ENCODE results near the gene C7orf57. TPM values are rescaled to one million over a fixed set of nuclear protein-coding genes. Genes with fewer than 3 reads are reported as not detected.

The C7orf57 gene
- polyA plus RNA-seq, 2 donors, result 0.73 to 0.80 TPM

- no peaks in the 10 kb centered on the region for H3K27me3 ChIP-seq (ENCODE audit: control insufficient read depth in 1 of 2, insufficient read depth in 2 of 2, low read length in 2 of 2)
- WGBS, 2 donors, result 0 to 1% methylated on average over 24 to 25 of the region's 25 CpGs
These were observed 53.3 kb downstream of the C7orf57 start for GRCh38 chr7:48088559-48089045.

GRCh38 chr7:48089046-48090003 lies 54.0 kb downstream of the C7orf57 start, which contains the start of gene UPP1:
UPP1 (plus strand) TSS chr7:48089265; CDS start chr7:48094784, 5,519 bp downstream.
- 2 to 3% methylated on average over 77 to 96 of the region's 96 CpGs for WGBS, 2 donors
- Histone ChIP-seq H3K36me3 (ENCODE audit: control insufficient read depth in 2 of 2, insufficient read depth in 2 of 2, low read length in 1 of 2) (peaks cover 2 to 5% of the 10 kb centered on the region in 2 donors), H3K27me3 (ENCODE audit: control insufficient read depth in 1 of 2, insufficient read depth in 2 of 2, low read length in 2 of 2) (no peaks in the 10 kb centered on the region)

More at GRCh38 chr7:48088559-48089045, 53.3 kb downstream of the C7orf57 start:
- Histone ChIP-seq H3K27ac (ENCODE audit: low read depth in 2 of 2, low read length in 1 of 2) (peak overlapping the region; percentile 88 to 98), H3K4me1 (ENCODE audit: control insufficient read depth in 2 of 2, insufficient read depth in 2 of 2, low read length in 1 of 2) (peaks cover 2 to 11% of the 10 kb centered on the region in 2 donors), H3K4me3 (ENCODE audit: low read depth in 1 of 2, low read length in 2 of 2) (peak overlapping the region; percentile 36 to 82), H3K9me3 (ENCODE audit: control insufficient read depth in 2 of 2, insufficient read depth in 1 of 2, low read depth in 1 of 2, low read length in 1 of 2) (no peaks in the 10 kb centered on the region), H3K36me3 (ENCODE audit: control insufficient read depth in 2 of 2, insufficient read depth in 2 of 2, low read length in 1 of 2) (peaks cover 2 to 5% of the 10 kb centered on the region in 2 donors)

GRCh38 chr7:48090095-48090805 lies 54.9 kb downstream of the C7orf57 start:
- Histone ChIP-seq H3K36me3 (ENCODE audit: control insufficient read depth in 2 of 2, insufficient read depth in 2 of 2, low read length in 1 of 2) (peaks cover 2 to 11% of the 10 kb centered on the region in 2 donors), H3K27ac (ENCODE audit: low read depth in 2 of 2, low read length in 1 of 2) (peak overlapping the region; percentile 88 to 98), H3K4me3 (ENCODE audit: low read depth in 1 of 2, low read length in 2 of 2) (peak overlapping the region; percentile 82 to 86), H3K4me1 (ENCODE audit: control insufficient read depth in 2 of 2, insufficient read depth in 2 of 2, low read length in 1 of 2) (peaks cover 3 to 6% of the 10 kb centered on the region in 2 donors), H3K9me3 (ENCODE audit: control insufficient read depth in 2 of 2, insufficient read depth in 1 of 2, low read depth in 1 of 2, low read length in 1 of 2) (no peaks in the 10 kb centered on the region), H3K27me3 (ENCODE audit: control insufficient read depth in 1 of 2, insufficient read depth in 2 of 2, low read length in 2 of 2) (no peaks in the 10 kb centered on the region)
- WGBS, 2 donors, result 63% methylated on average over 28 of the region's 28 CpGs

More at GRCh38 chr7:48089046-48090003, 54.0 kb downstream of the C7orf57 start, which contains the start of gene UPP1:
- no peaks in the 10 kb centered on the region for H3K9me3 ChIP-seq (ENCODE audit: control insufficient read depth in 2 of 2, insufficient read depth in 1 of 2, low read depth in 1 of 2, low read length in 1 of 2)
- peak within 1 kb of the TSS; percentile 82 to 86 for H3K4me3 ChIP-seq (ENCODE audit: low read depth in 1 of 2, low read length in 2 of 2)
- H3K27ac ChIP-seq (ENCODE audit: low read depth in 2 of 2, low read length in 1 of 2), result peak within 1 kb of the TSS; percentile 88 to 98
- H3K4me1 ChIP-seq (ENCODE audit: control insufficient read depth in 2 of 2, insufficient read depth in 2 of 2, low read length in 1 of 2), result peaks cover 3 to 11% of the 10 kb centered on the region in 2 donors

- WGBS, 2 donors, result 87 to 92% methylated on average over 10 of the region's 10 CpGs
- H3K4me3 ChIP-seq (ENCODE audit: low read depth in 1 of 2, low read length in 2 of 2), result peak overlapping the region in 1 of 2 donors; percentile 34
- H3K36me3 ChIP-seq (ENCODE audit: control insufficient read depth in 2 of 2, insufficient read depth in 2 of 2, low read length in 1 of 2), result peaks cover 2 to 12% of the 10 kb centered on the region in 2 donors
- no peaks in the 10 kb centered on the region for H3K27me3 ChIP-seq (ENCODE audit: control insufficient read depth in 1 of 2, insufficient read depth in 2 of 2, low read length in 2 of 2)
- peaks cover 4 to 7% of the 10 kb centered on the region in 2 donors for H3K4me1 ChIP-seq (ENCODE audit: control insufficient read depth in 2 of 2, insufficient read depth in 2 of 2, low read length in 1 of 2)
- no peaks in the 10 kb centered on the region for H3K9me3 ChIP-seq (ENCODE audit: control insufficient read depth in 2 of 2, insufficient read depth in 1 of 2, low read depth in 1 of 2, low read length in 1 of 2)
- H3K27ac ChIP-seq (ENCODE audit: low read depth in 2 of 2, low read length in 1 of 2), result peak overlapping the region; percentile 14 to 52
These were observed 56.4 kb downstream of the C7orf57 start for GRCh38 chr7:48091506-48092433.

- H3K27me3 ChIP-seq (ENCODE audit: control insufficient read depth in 1 of 2, insufficient read depth in 2 of 2, low read length in 2 of 2), result no peaks in the 10 kb centered on the region
- peak overlapping the region; percentile 85 to 89 for H3K27ac ChIP-seq (ENCODE audit: low read depth in 2 of 2, low read length in 1 of 2)
- peak overlapping the region in 1 of 2 donors; percentile 15 for H3K4me3 ChIP-seq (ENCODE audit: low read depth in 1 of 2, low read length in 2 of 2)
- H3K9me3 ChIP-seq (ENCODE audit: control insufficient read depth in 2 of 2, insufficient read depth in 1 of 2, low read depth in 1 of 2, low read length in 1 of 2), result no peaks in the 10 kb centered on the region
- H3K4me1 ChIP-seq (ENCODE audit: control insufficient read depth in 2 of 2, insufficient read depth in 2 of 2, low read length in 1 of 2), result peaks cover 4 to 6% of the 10 kb centered on the region in 2 donors
- peaks cover 4 to 12% of the 10 kb centered on the region in 2 donors for H3K36me3 ChIP-seq (ENCODE audit: control insufficient read depth in 2 of 2, insufficient read depth in 2 of 2, low read length in 1 of 2)
- 52 to 71% methylated on average over 3 of the region's 3 CpGs for WGBS, 2 donors
These were observed 59.5 kb downstream of the C7orf57 start for GRCh38 chr7:48094861-48095293.

GRCh38 chr7:48096273-48096672 lies 60.9 kb downstream of the C7orf57 start:
- Histone ChIP-seq H3K4me3 (ENCODE audit: low read depth in 1 of 2, low read length in 2 of 2) (no peak overlapping the region), H3K27me3 (ENCODE audit: control insufficient read depth in 1 of 2, insufficient read depth in 2 of 2, low read length in 2 of 2) (no peaks in the 10 kb centered on the region), H3K9me3 (ENCODE audit: control insufficient read depth in 2 of 2, insufficient read depth in 1 of 2, low read depth in 1 of 2, low read length in 1 of 2) (no peaks in the 10 kb centered on the region), H3K27ac (ENCODE audit: low read depth in 2 of 2, low read length in 1 of 2) (peak overlapping the region in 1 of 2 donors; percentile 75), H3K36me3 (ENCODE audit: control insufficient read depth in 2 of 2, insufficient read depth in 2 of 2, low read length in 1 of 2) (peaks cover 4 to 14% of the 10 kb centered on the region in 2 donors), H3K4me1 (ENCODE audit: control insufficient read depth in 2 of 2, insufficient read depth in 2 of 2, low read length in 1 of 2) (peaks cover 2 to 4% of the 10 kb centered on the region in 2 donors)
- 60 to 74% methylated on average over 2 of the region's 2 CpGs for WGBS, 2 donors

- H3K36me3 ChIP-seq (ENCODE audit: control insufficient read depth in 2 of 2, insufficient read depth in 2 of 2, low read length in 1 of 2), result peaks cover 10 to 17% of the 10 kb centered on the region in 2 donors
- peak overlapping the region in 1 of 2 donors; percentile 81 for H3K27ac ChIP-seq (ENCODE audit: low read depth in 2 of 2, low read length in 1 of 2)
- peaks cover 2 to 4% of the 10 kb centered on the region in 2 donors for H3K4me1 ChIP-seq (ENCODE audit: control insufficient read depth in 2 of 2, insufficient read depth in 2 of 2, low read length in 1 of 2)
- no peaks in the 10 kb centered on the region for H3K27me3 ChIP-seq (ENCODE audit: control insufficient read depth in 1 of 2, insufficient read depth in 2 of 2, low read length in 2 of 2)
- H3K4me3 ChIP-seq (ENCODE audit: low read depth in 1 of 2, low read length in 2 of 2), result no peak overlapping the region
- H3K9me3 ChIP-seq (ENCODE audit: control insufficient read depth in 2 of 2, insufficient read depth in 1 of 2, low read depth in 1 of 2, low read length in 1 of 2), result peaks cover 0 to 2% of the 10 kb centered on the region in 2 donors
- 58 to 59% methylated on average over 6 of the region's 6 CpGs for WGBS, 2 donors
These were observed 62.3 kb downstream of the C7orf57 start for GRCh38 chr7:48097521-48098231.

GRCh38 chr7:48098846-48099245 lies 63.5 kb downstream of the C7orf57 start:
- Histone ChIP-seq H3K27me3 (ENCODE audit: control insufficient read depth in 1 of 2, insufficient read depth in 2 of 2, low read length in 2 of 2) (no peaks in the 10 kb centered on the region), H3K27ac (ENCODE audit: low read depth in 2 of 2, low read length in 1 of 2) (no peak overlapping the region), H3K36me3 (ENCODE audit: control insufficient read depth in 2 of 2, insufficient read depth in 2 of 2, low read length in 1 of 2) (peaks cover 13 to 21% of the 10 kb centered on the region in 2 donors), H3K4me3 (ENCODE audit: low read depth in 1 of 2, low read length in 2 of 2) (no peak overlapping the region), H3K4me1 (ENCODE audit: control insufficient read depth in 2 of 2, insufficient read depth in 2 of 2, low read length in 1 of 2) (peaks cover 2% of the 10 kb centered on the region in 2 donors), H3K9me3 (ENCODE audit: control insufficient read depth in 2 of 2, insufficient read depth in 1 of 2, low read depth in 1 of 2, low read length in 1 of 2) (peaks cover 0 to 2% of the 10 kb centered on the region in 2 donors)
- 85% methylated on average over 4 of the region's 4 CpGs for WGBS, 2 donors
